B cell (primary cell): ENCODE data around the gene GMCL1. TPM values are rescaled to one million over a fixed set of nuclear protein-coding genes. Genes with fewer than 3 reads are reported as not detected.

Source experiments
- ATAC-seq: fragments of 200-7000 bp; cut with Tn5 transposase; one replicate; pipeline ENCODE4 v1.10.0; 2021; ENCODE audit warnings: low read depth, mild to moderate bottlenecking, moderate number of reproducible peaks, moderate library complexity
- CTCF ChIA-PET: fragments of 350-600 bp; sonication (Branson Sonifier 250); formaldehyde crosslinking; loops from one replicate; lab custom pipeline; 2021; ENCODE audit warnings: antibody characterized with exemption, inconsistent platforms; lab: Charles Lee
- POLR2A ChIA-PET: fragments of 350-600 bp; sonication (Branson Sonifier 250); formaldehyde crosslinking; loops from one replicate; lab custom pipeline; 2021; ENCODE audit warnings: antibody characterized with exemption; lab: Charles Lee
- DNase-seq: peaks from one replicate; pipeline ENCODE4 v3.0.0; 2013
- H2AFZ ChIP-seq: 2 replicates; pipeline ENCODE4 v1.6.1; 2012; ENCODE audit warnings: mild to moderate bottlenecking, low read depth, low read length; ENCODE audit not compliant: insufficient read depth, poor library complexity, severe bottlenecking
- H3K27ac ChIP-seq, 2 donors: 1 replicate in 1 of 2; 2 replicates in 1 of 2; pipeline ENCODE4 v1.5.1; 2012 to 2013; ENCODE audit warnings: low read length in 2 of 2, mild to moderate bottlenecking in 2 of 2, moderate library complexity in 1 of 2
- H3K27me3 ChIP-seq, 4 experiments: fragments of 200-600 bp in 1 of 4; sonication (generic) in 1 of 4; replicated peaks in 1 of 4; 1 replicate in 2 of 4; 2 replicates in 2 of 4; pipeline versions ENCODE4 v1.6.1 to v1.7.0; 2013 to 2016; ENCODE audit warnings: low read length in 3 of 4, mild to moderate bottlenecking in 2 of 4, mixed read lengths in 1 of 4, moderate library complexity in 1 of 4; ENCODE audit not compliant: insufficient read depth in 4 of 4, control insufficient read depth in 3 of 4; ENCODE audit errors: control extremely low read depth in 1 of 4
- H3K36me3 ChIP-seq, 2 experiments: replicated peaks in 1 of 2; 1 replicate in 1 of 2; 2 replicates in 1 of 2; pipeline versions ENCODE4 v1.6.1 to v1.7.1; 2013; ENCODE audit warnings: low read length in 1 of 2; ENCODE audit not compliant: insufficient read depth in 2 of 2, control insufficient read depth in 1 of 2; ENCODE audit errors: control extremely low read depth in 1 of 2, extremely low read depth in 1 of 2
- H3K4me1 ChIP-seq, 2 donors: fragments of 200-600 bp in 1 of 2; sonication (generic) in 1 of 2; 1 replicate in 1 of 2; 2 replicates in 1 of 2; pipeline versions ENCODE4 v1.5.1 to v1.6.1; 2013 to 2017; ENCODE audit warnings: low read length in 2 of 2; ENCODE audit not compliant: control insufficient read depth in 2 of 2, insufficient read depth in 2 of 2
- H3K4me2 ChIP-seq: replicated peaks from 2 replicates; pipeline ENCODE3; 2012; ENCODE audit warnings: mild to moderate bottlenecking, low read depth, low read length; ENCODE audit not compliant: poor library complexity, severe bottlenecking
- H3K4me3 ChIP-seq, 5 experiments: fragments of 200-600 bp in 1 of 5; sonication (generic) in 1 of 5; 1 replicate in 3 of 5; 2 replicates in 2 of 5; pipeline versions ENCODE4 v1.5.1 to v1.7.0; 2011 to 2016; ENCODE audit warnings: low read length in 4 of 5, mild to moderate bottlenecking in 4 of 5, low read depth in 2 of 5, control low read depth in 1 of 5, moderate library complexity in 1 of 5; ENCODE audit not compliant: insufficient read depth in 1 of 5; ENCODE audit errors: control extremely low read depth in 1 of 5, extremely low read depth in 1 of 5
- H3K79me2 ChIP-seq: fragments of 200-600 bp; sonication (generic); one replicate; pipeline ENCODE4 v1.6.0; 2016; ENCODE audit warnings: low read length; ENCODE audit not compliant: control insufficient read depth, insufficient read depth
- H3K9ac ChIP-seq: fragments of 200-600 bp; sonication (generic); 2 replicates; pipeline ENCODE4 v1.6.1; 2017; ENCODE audit warnings: mild to moderate bottlenecking, low read length, moderate library complexity
- H3K9me3 ChIP-seq, 3 donors: one replicate each; pipeline versions ENCODE4 v1.6.1 to v1.7.1; 2013; ENCODE audit warnings: low read length in 2 of 3; ENCODE audit not compliant: control insufficient read depth in 2 of 3, insufficient read depth in 1 of 3; ENCODE audit errors: control extremely low read depth in 1 of 3
- H4K20me1 ChIP-seq: 2 replicates; pipeline ENCODE4 v1.6.0; 2012; ENCODE audit warnings: mild to moderate bottlenecking, low read length; ENCODE audit not compliant: insufficient read depth, control insufficient read depth, poor library complexity, severe bottlenecking
- H3K27ac Mint-ChIP-seq: one replicate; pipeline ENCODE4 v1.8.0; 2021; ENCODE audit warnings: mixed read lengths
- H3K27me3 Mint-ChIP-seq: one replicate; pipeline ENCODE4 v1.8.0; 2021; ENCODE audit warnings: mixed read lengths
- H3K4me1 Mint-ChIP-seq: one replicate; pipeline ENCODE4 v1.8.0; 2021; ENCODE audit warnings: mixed read lengths
- H3K4me3 Mint-ChIP-seq: one replicate; pipeline ENCODE4 v1.8.0; 2021; ENCODE audit warnings: mixed read lengths
- H3K9me3 Mint-ChIP-seq: one replicate; pipeline ENCODE4 v1.8.0; 2022; ENCODE audit warnings: mixed read lengths; ENCODE audit not compliant: insufficient read depth
- CTCF ChIP-seq: fragments of 200-600 bp; IDR thresholded peaks from one replicate; pipeline ENCODE4 v1.8.0; 2022; ENCODE audit warnings: antibody characterized with exemption, mild to moderate bottlenecking
- EZH2 ChIP-seq: IDR thresholded peaks from 2 replicates; pipeline ENCODE4 v1.6.1; 2012; ENCODE audit warnings: borderline replicate concordance, low read depth, mild to moderate bottlenecking, moderate library complexity, low read length; ENCODE audit not compliant: insufficient read depth, poor library complexity, severe bottlenecking
- WGBS: methylation state at CpG from one replicate; pipeline ENCODE4 v1.1.5; 2013; ENCODE audit warnings: missing lambda C conversion rate; ENCODE audit not compliant: insufficient coverage; 5-methylcytosine and 5-hydroxymethylcytosine counted together
- intact Hi-C: fragments of 100-400 bp; cut with micrococcal nuclease; formaldehyde crosslinking; loops from one replicate; pipeline ENCODE4 v1.10.0; 2022
- polyA plus RNA-seq: library from polyadenylated mRNA; depleted of rRNA; stranded (reverse); fragments of >200 nt; gene quantifications from 2 replicates; pipeline ENCODE4 v1.2.3, GENCODE V29; 2012
- total RNA-seq, 2 donors: library from RNA; stranded (reverse); fragments of 120-200 nt in 1 of 2; gene quantifications; 1 replicate in 1 of 2; 2 replicates in 1 of 2; pipeline versions ENCODE4 v1.2.3 to v1.2.4, GENCODE V29; 2013 to 2022

GMCL1 gene
- total and polyA plus RNA-seq, 2 donors (not counting 1 experiment from before 2014, with no cell fraction given), result 6.0 to 26.3 TPM

GRCh38 chr2:69914950-69915945, 85.8 kb downstream of the GMCL1 start, which contains the start of gene MXD1:
Gene MXD1, plus strand, starts transcription at chr2:69915109. Its CDS starts 222 bp downstream, at chr2:69915331.
- Histone ChIP-seq H3K4me2 (peak within 1 kb of the TSS; percentile 93), H3K9ac (peak within 1 kb of the TSS; percentile 96), H3K36me3 (peaks cover 1 to 18% of the 10 kb centered on the region in 2 experiments), H3K4me3 (peak within 1 kb of the TSS; percentile 80 to 94 (median 92)), H2AFZ (peak within 1 kb of the TSS; percentile 87), H3K27ac (peak within 1 kb of the TSS; percentile 93 to 97), H3K27me3 (no peaks in the 10 kb centered on the region), H3K4me1 (peaks cover 18% of the 10 kb centered on the region in 2 donors), H4K20me1 (no peaks in the 10 kb centered on the region), H3K79me2 (peaks cover 19% of the 10 kb centered on the region), H3K9me3 (no peaks in the 10 kb centered on the region)
- Mint-ChIP-seq H3K9me3 (no peaks in the 10 kb centered on the region), H3K4me3 (peak within 1 kb of the TSS; percentile 82), H3K4me1 (peaks cover 29% of the 10 kb centered on the region), H3K27me3 (no peaks in the 10 kb centered on the region), H3K27ac (peak within 1 kb of the TSS; percentile 79)
- ATAC-seq, result no peak
- DNase-seq, result no peak
- no peak for TF ChIP-seq EZH2
- no peak for TF ChIP-seq CTCF
- intact Hi-C loops, result loop anchor here (1.0 to 2.0 kb wide), 9 partner anchors 13 to 528 kb away; partner anchors contain the start of genes C2orf42, GFPT1, SNRPG and TIA1
- ChIA-PET POLR2A (interaction anchor here (0.5 to 3.1 kb wide), 21 partner anchors 22 to 387 kb away, joined by 3 to 60 read pairs (median 6); partner anchors contain the start of genes C2orf42, FAM136A, PCBP1 and PCYOX1), CTCF (interaction anchor here (0.6 to 6.8 kb wide), 24 partner anchors 13 to 387 kb away, joined by 3 to 131 read pairs (median 6); partner anchors contain the start of genes C2orf42, FAM136A, PCBP1 and SNRPG)
- under 1% methylated on average over 80 of the region's 81 CpGs for WGBS
